Right cardiac atrium (tissue), 5 donors: ENCODE measurements around the gene MMP25. TPM values are rescaled to one million over a fixed set of nuclear protein-coding genes. Genes with fewer than 3 reads are reported as not detected.
A peak's percentile ranks its signal among the peaks of the same experiment; 100 is the strongest.

Source experiments
- ATAC-seq, 2 donors: fragments of 200-7000 bp; cut with Tn5 transposase; one replicate each; pipeline versions ENCODE4 v1.8.0 to v1.9.1; 2020; ENCODE audit warnings: moderate library complexity in 2 of 2, mild to moderate bottlenecking in 1 of 2
- DNase-seq, 3 donors: peaks; one replicate each; pipeline ENCODE4 v3.0.0-alpha.2; 2020
- H3K27ac ChIP-seq: one replicate; pipeline ENCODE4 v1.5.1; 2013; ENCODE audit warnings: mild to moderate bottlenecking, low read length, control low read depth, moderate library complexity
- H3K27me3 ChIP-seq: one replicate; pipeline ENCODE4 v1.6.1; 2013; ENCODE audit not compliant: control insufficient read depth, insufficient read depth
- H3K4me1 ChIP-seq: one replicate; pipeline ENCODE4 v1.6.1; 2013; ENCODE audit warnings: low read length; ENCODE audit not compliant: control insufficient read depth, insufficient read depth
- H3K4me3 ChIP-seq: one replicate; pipeline ENCODE4 v1.5.1; 2013; ENCODE audit warnings: low read length, control low read depth
- H3K9me3 ChIP-seq: one replicate; pipeline ENCODE4 v1.6.1; 2013; ENCODE audit warnings: low read length; ENCODE audit not compliant: control insufficient read depth
- WGBS: extraction: QIAGEN DNeasy Blood & Tissue Kit; methylation state at CpG from one replicate; pipeline ENCODE4 v1.1.7; 2013; 5-methylcytosine and 5-hydroxymethylcytosine counted together
- intact Hi-C, 4 donors: fragments of 100-400 bp; cut with DNase I; formaldehyde crosslinking; loops; one replicate each; pipeline versions ENCODE4 v1.11.0 to v1.14.0; 2022 to 2023
- polyA plus RNA-seq: library from polyadenylated mRNA; stranded (reverse); fragments of 200-250 nt; gene quantifications from one replicate; pipeline ENCODE4 v1.2.3, GENCODE V29; 2013
- total RNA-seq, 4 donors: library from RNA; stranded (reverse); fragmentation: NEBNext Ultra II Directional; extraction: Animal tissue kit (Norgen Biotek cat#: 25700); gene quantifications; one replicate each; pipeline ENCODE4 v1.2.1, GENCODE V29; 2021
- donor health status: healthy with polysubstance abuse.
- donor health status: DM: no; HTN: yes; CAD: no.
- donor health status: DM: no; HTN: no; CAD: no.
- donor health status: DM: no; HTN: yes; CAD: no; lungs with severe emphysema.
- donor health status: DM: yes; HTN: yes; CAD: no.

The MMP25 gene
- total and polyA plus RNA-seq, 5 donors, result 0.68 to 1.7 (median 0.79) TPM

DNA sequence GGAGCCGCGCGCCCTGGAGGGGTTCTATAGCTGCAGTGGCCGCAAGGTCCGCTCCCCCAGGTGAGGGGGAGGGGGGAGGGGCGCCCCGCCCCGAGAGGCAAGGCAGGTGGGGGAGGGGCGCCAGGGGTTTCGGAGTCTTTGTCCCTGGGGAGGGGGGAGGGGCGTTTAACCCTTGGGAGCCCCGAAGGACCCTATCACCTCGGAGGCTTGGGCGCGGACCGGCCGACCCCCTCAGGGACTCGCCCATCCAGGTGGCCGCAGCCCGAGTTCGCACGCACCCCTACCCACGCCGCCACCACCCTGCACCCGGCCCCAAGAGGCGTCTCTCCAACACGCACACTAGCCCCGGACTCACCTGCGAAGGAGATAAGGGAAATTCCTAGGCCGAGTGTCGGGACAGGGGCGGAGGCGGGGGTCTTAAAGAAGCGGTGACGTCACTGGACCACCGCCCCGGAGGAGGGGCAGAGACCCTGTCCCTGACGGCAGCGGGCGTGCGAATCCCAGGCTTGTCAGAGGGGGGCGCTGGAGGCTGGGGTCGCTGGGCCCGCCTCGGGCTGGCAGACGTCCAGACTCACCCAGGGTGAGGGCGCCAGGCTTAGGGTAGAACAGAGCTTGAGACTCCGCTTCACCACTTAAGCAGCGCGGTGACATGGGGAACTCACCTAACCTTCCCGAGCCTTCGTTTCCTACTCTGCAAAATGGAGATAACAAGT, 28.4 kb upstream of the MMP25 start, which contains the start of gene CLDN6:
TSS of gene CLDN6 (minus strand) at position 390 of the 713 bp plus-strand sequence. CDS start 2,162 bp downstream, outside the sequence.
- no peak for DNase-seq
- Histone ChIP-seq H3K27ac (no peak within 1 kb of the TSS), H3K4me3 (no peak within 1 kb of the TSS), H3K9me3 (no peaks in the 10 kb centered on the region), H3K27me3 (no peaks in the 10 kb centered on the region), H3K4me1 (peaks cover 6% of the 10 kb centered on the region)
- no peak for ATAC-seq
- 9% methylated on average over 51 of the region's 52 CpGs for WGBS
- intact Hi-C loops, result no loop called here

DNA sequence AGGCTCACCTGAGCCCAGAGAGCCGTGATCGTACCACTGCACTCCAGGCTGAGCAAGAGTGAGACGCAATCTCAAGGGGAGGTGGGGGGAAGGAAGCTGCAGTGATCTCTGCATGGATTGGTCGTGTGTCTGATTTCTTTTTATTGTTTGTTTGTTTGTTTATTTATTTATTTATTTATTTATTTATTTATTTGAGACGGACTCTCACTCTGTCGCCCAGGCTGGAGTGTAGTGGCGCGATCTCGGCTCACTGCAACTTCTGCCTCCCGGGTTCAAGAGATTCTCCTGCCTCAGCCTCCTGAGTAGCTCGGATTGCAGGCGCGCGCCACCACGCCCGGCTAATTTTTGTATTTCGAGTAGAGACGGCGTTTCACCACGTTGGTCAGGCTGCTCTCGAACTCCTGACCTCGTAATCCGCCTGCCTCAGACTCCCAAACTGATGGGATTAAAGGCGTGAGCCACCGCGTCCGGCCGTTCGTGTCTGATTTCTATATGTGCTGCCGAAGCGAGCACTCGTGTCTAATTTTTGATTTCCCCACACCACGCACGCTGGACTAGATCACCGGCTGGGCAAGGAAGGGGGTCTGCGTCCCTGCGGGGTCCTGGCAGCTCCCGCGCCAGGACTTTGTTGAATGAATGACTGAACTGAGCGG, 26.6 kb upstream of the MMP25 start:
- H3K4me3 ChIP-seq, result peak overlapping the region; percentile 85
- no peaks in the 10 kb centered on the region for H3K27me3 ChIP-seq
- H3K9me3 ChIP-seq, result no peaks in the 10 kb centered on the region
- no peak overlapping the region for H3K27ac ChIP-seq
- H3K4me1 ChIP-seq, result peaks cover 10% of the 10 kb centered on the region
- WGBS, result 33% methylated on average over 40 of the region's 40 CpGs
- DNase-seq (no peak), ATAC-seq (no peak)
- intact Hi-C loops, result no loop called here

DNA sequence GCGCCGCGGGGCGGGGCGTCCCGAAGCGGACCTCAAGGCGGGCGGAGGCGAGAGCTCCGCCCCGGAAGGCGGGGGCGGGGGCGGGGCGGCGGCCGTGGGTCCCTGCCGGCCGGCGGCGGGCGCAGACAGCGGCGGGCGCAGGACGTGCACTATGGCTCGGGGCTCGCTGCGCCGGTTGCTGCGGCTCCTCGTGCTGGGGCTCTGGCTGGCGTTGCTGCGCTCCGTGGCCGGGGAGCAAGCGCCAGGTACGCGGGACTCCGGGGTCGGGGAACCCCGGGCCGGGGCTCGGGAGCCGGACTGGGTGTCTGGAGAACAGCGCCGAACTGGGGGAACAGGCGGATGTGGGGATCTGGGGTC, 26.1 kb upstream of the MMP25 start, which contains the start of gene TNFRSF12A:
TSS of gene TNFRSF12A (plus strand) at position 122 of the 357 bp plus-strand sequence. CDS start at position 152, 30 bp downstream.
- peak within 1 kb of the TSS; percentile 99 for H3K27ac ChIP-seq
- peak within 1 kb of the TSS; percentile 85 for H3K4me3 ChIP-seq
- peak; percentile 83 to 92 (median 92) for DNase-seq
- WGBS, result 2% methylated on average over 49 of the region's 49 CpGs
- ATAC-seq, result peak; percentile 41 to 53
- H3K9me3 ChIP-seq, result no peaks in the 10 kb centered on the region
- intact Hi-C loops, result no loop called here
- no peaks in the 10 kb centered on the region for H3K27me3 ChIP-seq
- peaks cover 10% of the 10 kb centered on the region for H3K4me1 ChIP-seq

DNA sequence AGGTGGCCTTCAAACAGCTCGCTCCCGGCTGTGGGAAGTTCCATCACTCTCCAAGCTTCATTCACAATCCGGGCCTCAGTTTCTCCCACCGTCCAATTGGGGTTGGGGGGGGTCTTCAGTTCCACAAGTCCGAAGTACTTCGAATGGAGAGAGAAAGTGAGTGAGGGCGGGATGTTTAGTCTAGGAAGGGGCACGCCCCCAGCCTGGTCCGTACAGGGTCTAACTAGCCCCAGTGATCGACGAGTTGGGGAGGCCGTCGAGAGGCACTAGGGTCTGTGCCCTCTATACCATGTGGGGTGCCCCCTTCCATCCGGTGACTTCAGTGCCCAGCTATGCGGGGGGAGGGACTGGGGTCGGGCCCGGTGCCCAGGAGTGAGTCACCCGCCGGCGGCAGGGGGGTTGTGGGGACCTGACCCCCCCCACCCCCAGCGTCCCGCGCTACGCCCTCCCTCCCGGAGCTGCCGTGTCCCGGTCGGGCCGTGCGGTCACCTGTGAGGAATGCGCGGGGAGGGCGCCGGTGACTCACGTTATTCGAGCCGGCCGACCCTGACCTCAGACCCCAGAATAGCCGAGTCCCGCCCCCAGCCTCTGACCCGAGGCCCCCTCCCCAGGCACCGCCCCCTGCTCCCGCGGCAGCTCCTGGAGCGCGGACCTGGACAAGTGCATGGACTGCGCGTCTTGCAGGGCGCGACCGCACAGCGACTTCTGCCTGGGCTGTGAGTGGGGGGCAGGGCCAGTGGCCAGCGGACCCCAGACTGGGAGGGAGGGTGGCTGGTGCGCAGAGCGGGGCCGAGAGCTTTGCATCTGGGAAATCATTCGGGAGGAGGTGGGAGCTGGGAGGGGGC, 25.5 kb upstream of the MMP25 start:
- WGBS, result 1% methylated on average over 57 of the region's 57 CpGs
- ATAC-seq (peak; percentile 33 to 53), DNase-seq (peak; percentile 82 to 92 (median 84))
- Histone ChIP-seq H3K27ac (peak overlapping the region; percentile 99), H3K9me3 (no peaks in the 10 kb centered on the region), H3K27me3 (no peaks in the 10 kb centered on the region), H3K4me1 (peaks cover 10% of the 10 kb centered on the region), H3K4me3 (peak overlapping the region; percentile 85)
- intact Hi-C loops, result no loop called here

DNA sequence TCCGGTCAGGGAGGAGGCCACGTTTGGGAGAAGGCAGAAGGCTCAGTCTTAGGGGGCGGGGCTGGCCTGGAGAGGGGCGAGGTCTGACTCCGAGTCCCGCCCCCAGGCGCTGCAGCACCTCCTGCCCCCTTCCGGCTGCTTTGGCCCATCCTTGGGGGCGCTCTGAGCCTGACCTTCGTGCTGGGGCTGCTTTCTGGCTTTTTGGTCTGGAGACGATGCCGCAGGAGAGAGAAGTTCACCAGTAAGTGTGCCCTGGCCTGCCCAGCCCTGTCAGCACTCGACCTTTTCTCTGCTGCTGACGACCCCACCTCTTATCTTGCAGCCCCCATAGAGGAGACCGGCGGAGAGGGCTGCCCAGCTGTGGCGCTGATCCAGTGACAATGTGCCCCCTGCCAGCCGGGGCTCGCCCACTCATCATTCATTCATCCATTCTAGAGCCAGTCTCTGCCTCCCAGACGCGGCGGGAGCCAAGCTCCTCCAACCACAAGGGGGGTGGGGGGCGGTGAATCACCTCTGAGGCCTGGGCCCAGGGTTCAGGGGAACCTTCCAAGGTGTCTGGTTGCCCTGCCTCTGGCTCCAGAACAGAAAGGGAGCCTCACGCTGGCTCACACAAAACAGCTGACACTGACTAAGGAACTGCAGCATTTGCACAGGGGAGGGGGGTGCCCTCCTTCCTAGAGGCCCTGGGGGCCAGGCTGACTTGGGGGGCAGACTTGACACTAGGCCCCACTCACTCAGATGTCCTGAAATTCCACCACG, 24.7 kb upstream of the MMP25 start:
- 12% methylated on average over 25 of the region's 25 CpGs for WGBS
- Histone ChIP-seq H3K4me1 (peaks cover 10% of the 10 kb centered on the region), H3K9me3 (no peaks in the 10 kb centered on the region), H3K27ac (peak overlapping the region; percentile 92), H3K4me3 (peak overlapping the region; percentile 85), H3K27me3 (no peaks in the 10 kb centered on the region)
- ATAC-seq (peak; percentile 54 to 56), DNase-seq (peak; percentile 87 to 93 (median 92))
- intact Hi-C loops, result no loop called here

DNA sequence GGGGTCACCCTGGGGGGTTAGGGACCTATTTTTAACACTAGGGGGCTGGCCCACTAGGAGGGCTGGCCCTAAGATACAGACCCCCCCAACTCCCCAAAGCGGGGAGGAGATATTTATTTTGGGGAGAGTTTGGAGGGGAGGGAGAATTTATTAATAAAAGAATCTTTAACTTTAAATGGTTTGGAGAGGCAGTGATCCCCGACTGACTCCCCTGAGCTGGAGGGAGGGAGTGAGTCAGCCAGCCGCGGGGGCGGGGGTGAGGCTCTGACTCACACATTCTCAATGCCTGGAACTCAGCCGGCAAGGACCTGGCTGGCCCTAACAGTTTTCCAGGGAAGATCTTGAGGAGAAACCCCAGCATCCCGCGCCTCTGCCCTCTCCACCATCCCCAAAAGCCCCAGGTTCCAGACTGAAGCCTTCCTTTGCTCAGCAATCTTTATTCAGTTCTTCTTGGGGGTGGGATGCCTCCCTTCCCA, 24.1 kb upstream of the MMP25 start:
- H3K27ac ChIP-seq, result peak overlapping the region; percentile 99
- no peaks in the 10 kb centered on the region for H3K9me3 ChIP-seq
- H3K4me1 ChIP-seq, result peaks cover 10% of the 10 kb centered on the region
- 9% methylated on average over 8 of the region's 8 CpGs for WGBS
- H3K4me3 ChIP-seq, result peak overlapping the region; percentile 85
- DNase-seq, result peak; percentile 94 to 96 (median 94)
- intact Hi-C loops, result no loop called here
- H3K27me3 ChIP-seq, result no peaks in the 10 kb centered on the region
- peak; percentile 51 to 60 for ATAC-seq

DNA sequence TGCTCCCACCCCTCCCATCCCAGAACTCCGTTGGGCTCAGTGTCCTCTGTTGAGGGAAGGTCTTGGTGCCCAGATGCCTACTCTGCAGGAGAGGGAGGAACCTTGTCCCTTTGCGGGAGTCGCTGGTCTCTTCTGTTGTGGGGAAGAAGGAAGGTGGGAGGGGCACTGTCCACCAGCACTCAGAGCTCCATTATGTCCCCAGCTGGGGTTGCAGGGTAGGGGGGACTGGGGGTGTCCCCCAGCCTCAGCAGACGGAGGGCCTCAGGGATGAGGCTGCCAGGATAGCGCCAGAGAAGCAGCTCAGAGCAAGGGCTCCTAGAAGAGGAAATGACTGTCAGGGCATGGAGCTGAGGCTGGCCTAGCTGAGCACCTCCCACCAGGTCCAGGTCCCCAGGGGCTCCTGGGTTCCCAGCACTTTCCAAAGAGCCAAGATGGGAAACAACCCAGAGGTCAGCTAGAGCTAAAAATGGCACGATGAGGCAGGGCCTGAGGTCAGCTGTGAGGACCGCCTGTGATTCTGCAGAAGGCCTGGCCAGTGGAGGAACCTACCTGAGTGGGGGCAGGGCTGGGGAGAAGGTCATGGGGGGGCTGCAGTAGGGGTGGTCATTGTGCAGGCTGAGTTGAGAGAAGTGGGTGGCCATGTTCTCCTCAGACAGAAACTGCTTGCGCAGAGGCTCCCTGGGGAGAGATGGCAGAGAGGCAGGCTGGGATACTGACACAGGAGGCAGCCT, 23.5 kb upstream of the MMP25 start:
- Histone ChIP-seq H3K27ac (peak overlapping the region; percentile 99), H3K27me3 (no peaks in the 10 kb centered on the region), H3K4me3 (peak overlapping the region; percentile 56), H3K4me1 (peaks cover 10% of the 10 kb centered on the region), H3K9me3 (no peaks in the 10 kb centered on the region)
- intact Hi-C loops, result no loop called here
- peak in 1 of 2 donors; percentile 0 for ATAC-seq
- DNase-seq, result peak in 2 of 3 donors; percentile 62 to 70
- WGBS, result 25% methylated on average over 8 of the region's 8 CpGs

DNA sequence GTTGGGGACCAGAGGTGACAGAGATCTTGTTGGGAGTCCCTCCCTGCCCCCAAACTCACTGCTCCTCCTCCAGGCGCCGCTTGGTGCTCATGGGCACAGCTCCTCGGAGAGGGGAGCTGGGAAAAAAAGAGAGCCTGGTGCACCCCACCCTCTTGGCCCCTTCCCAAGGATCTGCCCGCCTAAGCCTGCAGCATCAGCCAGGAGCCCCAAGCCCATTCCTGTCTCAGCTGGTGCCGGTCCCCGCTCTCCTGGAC, 23.0 kb upstream of the MMP25 start:
- DNase-seq (peak in 2 of 3 donors; percentile 72 to 82), ATAC-seq (peak; percentile 0 to 1)
- peaks cover 10% of the 10 kb centered on the region for H3K4me1 ChIP-seq
- H3K9me3 ChIP-seq, result no peaks in the 10 kb centered on the region
- intact Hi-C loops, result no loop called here
- H3K27ac ChIP-seq, result peak overlapping the region; percentile 99
- no peaks in the 10 kb centered on the region for H3K27me3 ChIP-seq
- peak overlapping the region; percentile 56 for H3K4me3 ChIP-seq
- WGBS, result 19% methylated on average over 6 of the region's 6 CpGs

DNA sequence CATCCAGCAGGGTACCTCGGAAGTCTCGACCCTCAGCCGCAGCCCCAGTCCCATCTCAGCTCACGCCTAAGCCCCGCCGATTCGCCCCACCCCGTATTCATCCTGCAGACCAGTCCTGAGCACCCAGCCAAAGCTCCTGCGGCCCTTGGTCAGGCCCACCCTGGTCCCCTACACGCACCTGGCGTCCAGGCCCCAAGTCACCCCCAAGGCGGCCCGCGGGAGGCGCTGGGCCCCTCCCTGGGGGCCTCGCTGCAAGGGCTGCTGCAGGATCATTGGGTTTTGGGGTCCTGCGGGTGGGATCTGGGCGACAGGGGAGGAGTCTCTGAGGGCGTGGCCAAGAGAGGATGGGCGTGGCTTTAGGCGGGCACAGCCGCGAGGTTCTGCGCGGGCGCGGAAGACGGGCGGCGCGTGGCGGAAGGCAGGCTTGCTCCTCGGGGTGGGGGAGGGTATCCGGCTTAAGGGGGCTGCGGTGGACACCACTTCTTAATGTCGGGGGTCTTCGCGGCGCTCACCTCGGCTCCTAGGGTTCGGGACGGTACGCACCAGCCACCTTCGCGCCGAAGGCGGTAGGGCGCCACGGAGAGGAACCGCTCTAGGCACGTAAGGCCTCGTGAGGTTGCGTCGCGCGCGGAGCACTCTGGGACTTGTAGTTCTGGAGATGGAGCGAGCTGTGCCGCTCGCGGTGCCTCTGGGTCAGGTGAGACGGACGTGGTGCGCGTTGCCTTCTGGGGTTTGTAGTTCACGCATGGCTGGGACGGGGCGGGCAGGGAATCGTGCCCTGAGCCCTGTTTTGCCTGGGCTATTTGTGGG, 22.5 kb upstream of the MMP25 start, which contains the start of the genes HCFC1R1 and THOC6:
TSS of gene HCFC1R1 (minus strand) at position 274 of the 810 bp plus-strand sequence. CDS start at position 273, 1 bp downstream.
TSS of gene THOC6 (plus strand) at position 367 of the 810 bp plus-strand sequence. CDS start at position 659, 292 bp downstream.
- intact Hi-C loops, result no loop called here
- peak within 1 kb of the TSS; percentile 99 for H3K27ac ChIP-seq
- peak; percentile 79 to 84 for ATAC-seq
- WGBS, result under 1% methylated on average over 69 of the region's 69 CpGs
- H3K4me3 ChIP-seq, result peak within 1 kb of the TSS; percentile 56
- H3K9me3 ChIP-seq, result no peaks in the 10 kb centered on the region
- peaks cover 10% of the 10 kb centered on the region for H3K4me1 ChIP-seq
- no peaks in the 10 kb centered on the region for H3K27me3 ChIP-seq
- DNase-seq, result peak; percentile 97 to 99 (median 98)
